WERI-Rb-1 (cell line): ENCODE measurements around the gene SEPTIN6.
A peak's percentile ranks its signal among the peaks of the same experiment; 100 is the strongest.

Experiments
- DNase-seq: peaks from one replicate; pipeline ENCODE4 v3.0.0-alpha.2; 2020
- H3K27ac ChIP-seq: fragments of 250-450 bp; sonication (Bioruptor Pico); 2 replicates; pipeline ENCODE4 v1.5.1; 2020; ENCODE audit warnings: mild to moderate bottlenecking, moderate library complexity
- H3K27me3 ChIP-seq: fragments of 250-450 bp; sonication (Bioruptor Pico); 2 replicates; pipeline ENCODE4 v1.5.1; 2021; ENCODE audit warnings: mild to moderate bottlenecking, low read depth, moderate library complexity; ENCODE audit not compliant: insufficient read depth, severe bottlenecking
- H3K36me3 ChIP-seq: fragments of 250-450 bp; sonication (Bioruptor Pico); 2 replicates; pipeline ENCODE4 v1.5.1; 2020; ENCODE audit warnings: mild to moderate bottlenecking, moderate library complexity
- H3K4me3 ChIP-seq: 2 replicates; pipeline ENCODE4 v1.5.1; 2011; ENCODE audit warnings: low read depth, mild to moderate bottlenecking, control low read depth, low read length
- H3K9me3 ChIP-seq: fragments of 250-450 bp; sonication (Bioruptor Pico); 2 replicates; pipeline ENCODE4 v1.5.1; 2021; ENCODE audit warnings: mild to moderate bottlenecking, moderate library complexity; ENCODE audit not compliant: severe bottlenecking
- CTCF ChIP-seq: IDR thresholded peaks from 2 replicates; pipeline ENCODE4 v1.5.1; 2011; ENCODE audit warnings: low read depth, mild to moderate bottlenecking, control low read depth, inconsistent platforms, low read length

SEPTIN6 gene

GRCh38 chrX:119694601-119695534 lies 1.9 kb upstream of the SEPTIN6 start:
- Histone ChIP-seq H3K36me3 (no peaks in the 10 kb centered on the region), H3K9me3 (no peaks in the 10 kb centered on the region), H3K27me3 (peaks cover 11% of the 10 kb centered on the region), H3K27ac (no peak overlapping the region), H3K4me3 (no peak overlapping the region)
- TF ChIP-seq CTCF, result peak; percentile 15; the same call in 1 of the 2 replicates
- no peak for DNase-seq

- Histone ChIP-seq H3K27me3 (peaks cover 11% of the 10 kb centered on the region), H3K4me3 (no peak overlapping the region), H3K27ac (no peak overlapping the region), H3K9me3 (no peaks in the 10 kb centered on the region), H3K36me3 (no peaks in the 10 kb centered on the region)
- no peak for TF ChIP-seq CTCF
- DNase-seq, result no peak
These were observed 1.1 kb upstream of the SEPTIN6 start for GRCh38 chrX:119693996-119694451.

- peak; percentile 31 for DNase-seq
- TF ChIP-seq CTCF, result no peak
- no peak overlapping the region for H3K27ac ChIP-seq
These were observed 553 bp downstream of the SEPTIN6 start for GRCh38 chrX:119692191-119693039.

GRCh38 chrX:119690921-119691716 lies 1.8 kb downstream of the SEPTIN6 start:
- Histone ChIP-seq H3K9me3 (no peaks in the 10 kb centered on the region), H3K27me3 (peaks cover 11% of the 10 kb centered on the region), H3K27ac (no peak overlapping the region), H3K4me3 (no peak overlapping the region), H3K36me3 (no peaks in the 10 kb centered on the region)
- no peak for DNase-seq
- TF ChIP-seq CTCF, result no peak

More at GRCh38 chrX:119692191-119693039, 553 bp downstream of the SEPTIN6 start:
- no peaks in the 10 kb centered on the region for H3K36me3 ChIP-seq
- peak overlapping the region; percentile 56 for H3K4me3 ChIP-seq
- H3K9me3 ChIP-seq, result no peaks in the 10 kb centered on the region
- H3K27me3 ChIP-seq, result peaks cover 11% of the 10 kb centered on the region

- Histone ChIP-seq H3K27ac (no peak overlapping the region), H3K9me3 (no peaks in the 10 kb centered on the region), H3K27me3 (peaks cover 4% of the 10 kb centered on the region), H3K4me3 (no peak overlapping the region), H3K36me3 (no peaks in the 10 kb centered on the region)
- no peak for TF ChIP-seq CTCF
- DNase-seq, result no peak
These were observed 4.1 kb downstream of the SEPTIN6 start for GRCh38 chrX:119688911-119689321.
